Stimulated activated CD4-positive, alpha-beta T cell treated with anti-CD3 and anti-CD28 coated beads, Interleukin-1b, Interleukin-23, amount 100 ng/mL, for 1 hour (primary cell): Measurements from ENCODE around the gene MLST8.
"Not testable (repeated sequence)": the region's sequence is repeated elsewhere in the genome, so short reads cannot be mapped to it uniquely, and the experiment has no call there.

Source experiments
- DNase-seq, 2 donors: peaks; one replicate each; pipeline ENCODE4 v3.0.0-alpha.2; 2020; ENCODE audit warnings: low read depth in 2 of 2

MLST8 gene

DNA sequence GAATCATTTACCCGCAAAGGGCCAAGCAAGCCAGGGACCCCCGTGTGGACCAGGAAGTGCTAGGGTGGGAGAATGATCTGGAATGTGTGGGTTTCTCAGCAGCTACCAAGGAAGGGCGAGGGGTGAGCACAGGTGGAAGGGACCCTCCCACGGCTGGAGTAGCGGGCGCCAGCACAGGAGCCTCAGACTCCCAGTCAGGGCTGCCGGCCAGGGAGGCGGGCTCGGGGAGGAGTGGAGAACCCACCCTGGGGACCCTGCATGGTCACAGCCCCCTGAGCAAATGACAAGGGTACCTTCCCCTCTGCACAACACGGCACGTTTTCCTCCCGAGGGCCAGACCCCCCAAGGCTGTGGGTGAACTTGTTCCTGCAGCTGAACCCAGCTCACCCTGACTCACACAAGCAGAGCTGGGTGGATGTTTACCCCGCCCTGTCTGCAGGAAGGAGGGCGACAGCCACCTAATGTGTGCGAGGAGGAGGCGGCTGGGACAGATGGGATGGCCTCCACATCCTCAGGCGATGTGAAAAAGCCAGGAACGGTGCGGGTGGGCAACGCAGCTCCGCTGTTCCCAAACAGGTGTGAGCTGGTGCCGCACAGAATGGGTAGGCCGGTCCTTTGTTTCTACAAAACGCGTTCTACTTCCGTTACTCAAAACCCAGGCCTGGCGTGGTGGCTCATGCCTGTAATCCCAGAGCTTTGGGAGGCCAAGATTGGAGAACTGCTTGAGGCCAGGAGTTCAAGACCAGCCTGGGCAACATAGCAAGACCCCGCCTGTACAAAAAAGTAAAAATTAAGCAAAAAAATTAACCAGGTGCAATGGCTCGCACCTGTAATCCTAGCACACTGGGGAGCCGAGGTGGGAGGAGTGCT lies 39.9 kb downstream of the MLST8 start:
- no peak for DNase-seq

GRCh38 chr16:2246301-2246885 lies 41.1 kb downstream of the MLST8 start:
- DNase-seq, result no peak

DNA sequence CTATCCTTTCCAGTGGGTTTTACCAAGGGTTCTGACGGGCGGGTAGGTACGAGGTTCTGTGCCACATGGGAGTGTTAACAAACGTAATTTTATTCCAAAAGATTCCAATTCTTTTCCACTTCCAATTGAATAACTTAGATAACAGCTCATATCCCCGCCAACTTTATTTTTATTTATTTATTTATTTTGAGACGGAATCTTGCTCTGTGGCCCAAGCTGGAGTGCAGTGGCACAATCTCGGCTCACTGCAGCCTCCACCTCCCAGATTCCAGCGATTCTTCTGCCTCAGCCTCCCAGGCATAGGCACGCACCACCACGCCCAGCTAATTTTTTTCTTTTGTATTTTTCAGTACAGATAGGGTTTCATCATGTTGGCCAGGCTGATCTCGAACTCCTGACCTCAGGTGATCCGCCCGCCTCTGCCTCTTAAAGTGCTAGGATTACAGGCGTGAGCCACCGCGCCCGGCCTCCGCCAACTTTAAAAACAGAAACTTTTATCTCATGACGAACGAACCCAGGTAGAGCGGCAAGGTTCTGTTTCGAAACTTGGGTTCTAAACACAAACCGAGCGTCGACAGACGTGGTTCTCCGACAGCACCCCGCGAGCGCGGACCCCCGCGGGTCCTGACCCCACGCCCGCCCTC lies 45.5 kb downstream of the MLST8 start:
- no peak for DNase-seq

DNA sequence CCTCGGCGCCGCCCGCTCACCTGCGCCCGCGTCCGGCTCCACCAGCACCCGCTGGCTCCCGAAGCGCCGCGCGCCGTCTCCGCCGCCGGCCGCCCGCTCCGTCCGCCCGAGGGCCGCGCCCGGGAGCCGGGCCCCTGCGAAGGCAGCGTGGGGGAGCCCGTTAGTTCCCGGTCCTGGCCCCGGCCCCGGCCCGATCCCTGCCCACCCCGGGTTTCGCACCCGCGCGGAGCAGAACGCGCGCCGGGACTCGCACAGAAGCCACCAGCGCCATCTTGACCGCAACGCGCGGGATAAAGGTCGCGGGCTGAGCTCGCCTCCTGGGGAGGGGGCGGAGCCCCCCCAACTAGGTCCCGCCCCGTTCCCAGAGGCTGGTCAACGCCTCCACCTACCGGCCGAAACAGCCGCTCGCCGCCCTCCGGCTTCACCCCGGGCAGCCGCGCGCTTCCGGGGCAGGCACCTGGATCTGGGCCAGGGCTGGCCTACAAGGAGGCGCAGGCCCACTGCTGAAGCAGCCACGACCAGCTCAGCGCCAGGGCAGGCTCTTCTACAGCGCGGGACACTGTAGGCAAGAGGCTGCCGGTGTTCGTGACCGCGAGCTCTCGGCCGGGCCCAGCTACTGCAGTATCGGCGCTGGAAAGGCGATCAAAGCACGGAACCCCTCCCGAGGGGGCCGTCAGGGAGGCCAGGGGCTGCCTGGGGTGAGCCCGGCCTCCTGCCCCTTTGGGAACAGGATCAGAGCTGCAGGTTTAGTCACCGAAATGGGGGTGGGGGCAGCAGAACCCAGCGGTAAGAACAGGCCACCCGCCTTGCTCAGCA lies 46.2 kb downstream of the MLST8 start, which contains the start of gene ECI1:
TSS of gene ECI1 (minus strand) at position 292 of the 816 bp plus-strand sequence. CDS start at position 271, 21 bp downstream.
- peak; percentile 51 to 58 for DNase-seq

DNA sequence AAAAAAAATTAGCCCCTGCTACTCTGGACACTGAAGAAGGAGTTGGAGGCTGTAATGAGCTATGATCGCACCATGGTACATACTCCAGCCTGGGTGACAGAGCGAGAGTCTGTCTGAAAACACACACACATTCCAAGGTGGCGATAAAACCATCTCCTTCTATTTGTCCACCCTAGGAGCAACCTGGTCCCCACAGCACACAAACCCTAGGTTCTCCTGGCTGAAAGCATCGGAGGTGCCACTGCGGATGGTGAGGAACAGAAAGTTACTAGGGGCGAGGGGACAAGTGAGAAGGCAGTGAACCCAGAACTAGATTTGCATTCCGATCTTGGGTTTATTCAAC lies 47.5 kb downstream of the MLST8 start:
- no peak for DNase-seq

- no peak for DNase-seq
Observed at GRCh38 chr16:2253293-2253692, 48.0 kb downstream of the MLST8 start.

DNA sequence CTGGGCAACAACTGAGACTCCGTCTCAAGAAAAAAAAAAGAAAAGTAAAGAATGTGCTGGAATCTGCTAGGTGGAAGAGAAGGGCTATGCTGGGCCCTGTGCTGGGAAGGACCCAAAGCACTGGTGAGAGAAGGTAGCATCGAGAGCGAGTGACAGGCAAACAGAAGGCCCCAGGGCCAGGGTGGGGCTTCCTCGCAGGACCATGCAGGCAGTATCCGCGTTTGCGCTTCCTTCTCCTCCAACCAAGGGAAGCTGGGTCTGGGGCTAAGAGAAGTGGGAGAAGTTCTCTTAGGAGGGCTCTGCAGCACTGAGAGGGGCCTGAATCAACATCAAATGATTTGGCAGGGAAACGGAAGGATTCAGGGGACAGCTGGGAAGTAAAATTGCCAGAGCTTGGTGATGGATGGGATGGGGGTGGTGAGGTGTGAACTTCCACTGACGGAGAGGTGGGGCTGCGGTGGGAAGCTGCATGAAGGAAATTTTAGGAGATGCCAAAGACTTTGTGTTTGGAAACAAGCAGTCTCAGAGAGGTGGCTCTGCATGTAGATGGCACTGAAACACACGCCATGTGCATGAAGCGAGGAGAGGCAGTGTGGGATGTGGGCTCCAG lies 51.4 kb downstream of the MLST8 start:
- no peak for DNase-seq

DNA sequence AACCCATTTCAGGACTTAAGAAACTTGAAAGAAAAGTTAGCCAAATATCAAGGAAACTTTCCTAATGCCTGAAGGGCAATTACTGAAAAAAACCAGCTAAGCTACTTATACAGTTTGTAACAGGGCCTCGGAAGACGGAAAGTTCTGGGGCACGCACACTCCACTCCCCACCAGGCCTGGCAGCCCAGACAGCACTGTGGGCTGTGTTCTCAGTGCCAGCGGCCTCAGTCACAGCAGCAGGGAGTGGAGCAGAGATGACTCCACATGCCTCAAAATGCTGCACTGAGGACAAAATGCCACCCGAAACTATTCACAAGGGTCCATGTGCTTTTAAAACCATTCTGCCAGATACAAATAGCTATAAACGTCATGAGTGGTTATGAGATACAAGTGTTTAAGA lies 52.5 kb downstream of the MLST8 start:
- DNase-seq, result no peak

DNA sequence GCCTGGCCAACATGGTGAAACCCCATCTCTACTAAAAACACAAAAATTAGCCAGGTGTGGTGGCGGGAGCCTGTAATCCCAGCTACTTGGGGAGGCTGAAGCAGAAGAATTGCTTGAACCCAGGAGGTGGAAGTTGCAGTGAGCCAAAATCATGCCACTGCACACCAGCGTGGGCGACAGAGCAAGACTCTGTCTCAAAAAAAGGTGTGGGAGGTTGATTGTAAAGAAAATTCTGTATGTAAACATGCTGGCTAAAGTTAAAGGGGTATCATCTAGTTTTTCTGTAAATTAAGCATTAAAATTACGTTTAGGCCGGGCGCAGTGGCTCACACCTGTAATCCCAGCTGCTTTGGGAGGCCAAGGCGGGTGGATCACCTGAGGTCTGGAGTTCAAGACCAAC lies 53.3 kb downstream of the MLST8 start:
- not testable (repeated sequence) for DNase-seq
